Fibroblast of lung (primary cell): ENCODE results near the gene NKX1-2. TPM values are rescaled to one million over a fixed set of nuclear protein-coding genes. Genes with fewer than 3 reads are reported as not detected.
A peak's percentile ranks its signal among the peaks of the same experiment; 100 is the strongest.

Experiments
- DNase-seq, 2 donors: peaks; one replicate each; pipeline versions ENCODE4 v3.0.0 to v3.0.0-alpha.2; 2010; ENCODE audit warnings: low read depth in 2 of 2
- H2AFZ ChIP-seq: 2 replicates; pipeline ENCODE4 v1.5.1; 2012; ENCODE audit warnings: low read length, control low read depth, inconsistent platforms
- H3K27ac ChIP-seq: 2 replicates; pipeline ENCODE4 v1.5.1; 2011; ENCODE audit warnings: low read length, control low read depth; ENCODE audit not compliant: insufficient read depth
- H3K27me3 ChIP-seq: 2 replicates; pipeline ENCODE4 v1.5.1; 2011; ENCODE audit warnings: mild to moderate bottlenecking, low read length; ENCODE audit not compliant: control insufficient read depth, insufficient read depth
- H3K36me3 ChIP-seq: 2 replicates; pipeline ENCODE4 v1.5.1; 2011; ENCODE audit warnings: low read length; ENCODE audit not compliant: control insufficient read depth, insufficient read depth
- H3K4me1 ChIP-seq: 2 replicates; pipeline ENCODE4 v1.5.1; 2011; ENCODE audit warnings: low read length; ENCODE audit not compliant: control insufficient read depth, insufficient read depth; ENCODE audit errors: extremely low read depth
- H3K4me2 ChIP-seq: 2 replicates; pipeline ENCODE4 v1.5.1; 2011; ENCODE audit warnings: low read length, control low read depth; ENCODE audit not compliant: insufficient read depth; ENCODE audit errors: extremely low read depth
- H3K4me3 ChIP-seq, 4 experiments: fragments of 200-600 bp in 1 of 4; sonication (generic) in 1 of 4; replicated peaks in 1 of 4; 2 replicates each; pipeline ENCODE4 v1.5.1; 2011 to 2016; ENCODE audit warnings: low read length in 4 of 4, low read depth in 3 of 4, mild to moderate bottlenecking in 3 of 4, control low read depth in 2 of 4, inconsistent platforms in 1 of 4, mixed read lengths in 1 of 4; ENCODE audit not compliant: insufficient read depth in 1 of 4; ENCODE audit errors: control extremely low read depth in 1 of 4
- H3K79me2 ChIP-seq: 2 replicates; pipeline ENCODE4 v1.5.1; 2012; ENCODE audit warnings: mild to moderate bottlenecking, low read length, inconsistent platforms; ENCODE audit not compliant: control insufficient read depth, insufficient read depth
- H3K9ac ChIP-seq: 2 replicates; pipeline ENCODE4 v1.5.1; 2011; ENCODE audit warnings: mild to moderate bottlenecking, low read length, control low read depth; ENCODE audit not compliant: insufficient read depth
- H3K9me3 ChIP-seq: 2 replicates; pipeline ENCODE4 v1.5.1; 2012; ENCODE audit warnings: low read depth, low read length; ENCODE audit not compliant: control insufficient read depth, insufficient read depth
- H4K20me1 ChIP-seq: 2 replicates; pipeline ENCODE4 v1.5.1; 2011; ENCODE audit warnings: low read length; ENCODE audit not compliant: control insufficient read depth, insufficient read depth; ENCODE audit errors: extremely low read depth
- EZH2 ChIP-seq: IDR thresholded peaks from 2 replicates; pipeline ENCODE4 v1.5.1; 2012; ENCODE audit warnings: low read length, control low read depth, mild to moderate bottlenecking; ENCODE audit errors: missing control alignments
- polyA plus RNA-seq, 2 donors: library from polyadenylated mRNA; depleted of rRNA in 1 of 2; stranded (reverse) in 1 of 2; unstranded in 1 of 2; fragments of >200 nt; gene quantifications; 2 replicates each; pipeline ENCODE4 v1.2.1, GENCODE V29; 2011 to 2012; ENCODE audit warnings: missing spikeins in 1 of 2
- total RNA-seq: library from RNA; depleted of rRNA; stranded (reverse); fragments of >200 nt; gene quantifications from 2 replicates; pipeline ENCODE4 v1.2.1, GENCODE V29; 2014
- TF ChIP-seq, protein P1 (sequence below), 2 donors: IDR thresholded peaks in 1 of 2; conservative IDR thresholded peaks in 1 of 2; 1 replicate in 1 of 2; 2 replicates in 1 of 2; pipeline ENCODE4 v1.5.1; 2011 to 2012; ENCODE audit warnings: low read length in 2 of 2, control low read depth in 1 of 2, inconsistent platforms in 1 of 2, low read depth in 1 of 2, mild to moderate bottlenecking in 1 of 2

Gene NKX1-2
- total and polyA plus RNA-seq, 2 donors (not counting 1 experiment from before 2014, with no cell fraction given), result not detected

DNA sequence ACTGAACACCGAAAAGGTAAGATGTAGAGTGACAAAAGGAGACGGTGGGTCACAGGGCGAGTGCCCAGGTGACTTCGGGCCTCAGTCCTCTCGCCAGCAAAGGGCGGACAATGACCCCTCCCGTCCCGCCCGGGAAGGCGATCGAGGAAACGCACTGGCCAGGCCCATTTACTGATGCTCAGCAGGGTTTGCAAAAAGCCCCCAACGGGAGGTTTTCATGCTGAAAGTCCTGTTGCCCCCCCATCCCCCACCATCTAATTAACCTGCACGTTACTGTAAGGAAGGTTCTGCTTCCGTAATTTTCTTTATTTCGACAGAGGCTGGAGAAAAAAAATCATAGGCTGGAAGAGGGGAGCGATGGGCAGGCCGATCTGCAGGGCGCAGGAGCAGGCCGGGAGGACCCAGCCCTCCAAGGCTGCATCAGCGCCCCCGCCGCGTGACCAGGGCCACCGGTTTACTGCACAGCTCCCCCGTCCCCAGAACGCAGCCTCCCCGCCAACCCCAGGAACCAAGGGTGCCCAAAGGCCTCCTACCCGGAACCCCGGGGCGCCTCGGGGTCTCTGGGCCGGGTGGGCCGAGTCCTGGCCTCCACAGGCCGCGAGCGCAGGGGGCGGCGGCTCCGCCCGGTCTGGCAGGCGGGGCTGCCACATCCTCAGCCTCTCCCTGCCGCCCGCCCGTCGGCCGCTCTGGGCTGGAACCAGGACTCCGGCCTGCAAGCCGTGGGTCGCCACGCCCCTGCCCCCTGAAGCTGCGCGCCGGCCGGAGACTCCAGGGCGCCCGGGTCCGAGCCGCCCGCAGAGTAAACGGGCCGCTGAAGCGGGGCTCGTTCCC lies 31.7 kb downstream of the NKX1-2 start:
- DNase-seq, result peak; percentile 62 to 68
- peaks cover 8% of the 10 kb centered on the region for H3K27me3 ChIP-seq
- H3K4me1 ChIP-seq, result no peaks in the 10 kb centered on the region
- H3K36me3 ChIP-seq, result no peaks in the 10 kb centered on the region
- peak overlapping the region; percentile 81 for H3K9ac ChIP-seq
- H3K4me2 ChIP-seq, result peak overlapping the region; percentile 94
- H3K9me3 ChIP-seq, result no peaks in the 10 kb centered on the region
- no peaks in the 10 kb centered on the region for H4K20me1 ChIP-seq
- peak overlapping the region; percentile 29 for H2AFZ ChIP-seq
- peaks cover 33% of the 10 kb centered on the region for H3K79me2 ChIP-seq
- peak overlapping the region; percentile 84 for H3K27ac ChIP-seq
- TF ChIP-seq, protein P1, sequence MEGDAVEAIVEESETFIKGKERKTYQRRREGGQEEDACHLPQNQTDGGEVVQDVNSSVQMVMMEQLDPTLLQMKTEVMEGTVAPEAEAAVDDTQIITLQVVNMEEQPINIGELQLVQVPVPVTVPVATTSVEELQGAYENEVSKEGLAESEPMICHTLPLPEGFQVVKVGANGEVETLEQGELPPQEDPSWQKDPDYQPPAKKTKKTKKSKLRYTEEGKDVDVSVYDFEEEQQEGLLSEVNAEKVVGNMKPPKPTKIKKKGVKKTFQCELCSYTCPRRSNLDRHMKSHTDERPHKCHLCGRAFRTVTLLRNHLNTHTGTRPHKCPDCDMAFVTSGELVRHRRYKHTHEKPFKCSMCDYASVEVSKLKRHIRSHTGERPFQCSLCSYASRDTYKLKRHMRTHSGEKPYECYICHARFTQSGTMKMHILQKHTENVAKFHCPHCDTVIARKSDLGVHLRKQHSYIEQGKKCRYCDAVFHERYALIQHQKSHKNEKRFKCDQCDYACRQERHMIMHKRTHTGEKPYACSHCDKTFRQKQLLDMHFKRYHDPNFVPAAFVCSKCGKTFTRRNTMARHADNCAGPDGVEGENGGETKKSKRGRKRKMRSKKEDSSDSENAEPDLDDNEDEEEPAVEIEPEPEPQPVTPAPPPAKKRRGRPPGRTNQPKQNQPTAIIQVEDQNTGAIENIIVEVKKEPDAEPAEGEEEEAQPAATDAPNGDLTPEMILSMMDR (conservative IDR thresholded peaks at IDR 0.05 in 1 of 2, IDR thresholded peaks at IDR 0.05 in 1 of 2; ENCODE audit: low read depth in 1 of 2, low read length in 2 of 2), result no peak
- TF ChIP-seq EZH2, result no peak
- peak overlapping the region; percentile 76 to 87 (median 82) for H3K4me3 ChIP-seq

DNA sequence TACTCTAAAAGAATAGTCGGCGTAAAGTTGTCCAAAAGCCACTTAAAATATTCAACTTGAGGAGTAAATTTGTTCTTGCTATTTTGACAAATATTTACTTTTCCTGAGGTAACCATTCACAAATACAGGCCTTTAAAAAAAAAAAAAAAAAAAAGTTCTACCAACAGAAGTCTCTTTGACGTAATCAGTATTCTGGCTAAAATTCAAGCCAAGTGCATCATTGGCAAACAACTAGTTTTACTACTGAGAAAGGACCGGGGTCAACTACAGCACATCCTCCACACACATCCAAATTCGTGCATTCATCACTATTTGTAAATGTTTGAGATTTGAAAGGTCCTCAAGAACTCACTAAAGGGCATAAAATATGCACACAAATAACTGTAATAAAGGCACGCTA lies 33.1 kb downstream of the NKX1-2 start:
- peaks cover 40% of the 10 kb centered on the region for H3K79me2 ChIP-seq

DNA sequence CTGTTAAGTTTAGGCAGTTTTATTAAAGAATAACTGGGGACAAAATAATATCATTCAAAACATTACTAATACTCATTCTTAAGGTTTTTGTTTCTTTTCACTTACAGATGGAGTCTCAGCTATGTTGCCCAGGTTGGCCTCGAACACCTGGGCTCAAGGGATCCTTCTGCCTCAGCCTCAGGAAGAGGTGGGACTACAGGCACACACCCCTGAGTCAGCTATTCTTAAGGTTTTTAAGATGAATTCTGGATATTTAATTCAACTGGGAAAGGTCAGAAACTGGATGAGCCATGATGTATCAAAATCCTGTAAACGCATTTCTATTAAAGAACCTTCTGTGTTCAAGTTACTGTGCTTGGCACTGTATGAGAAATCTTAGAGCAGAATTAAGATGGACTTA lies 34.6 kb downstream of the NKX1-2 start:
- Histone ChIP-seq H3K4me1 (no peaks in the 10 kb centered on the region), H3K9me3 (no peaks in the 10 kb centered on the region), H3K27ac (no peak overlapping the region), H3K27me3 (peaks cover under 1% of the 10 kb centered on the region), H2AFZ (no peak overlapping the region), H3K4me2 (no peak overlapping the region), H3K79me2 (peaks cover 42% of the 10 kb centered on the region), H3K36me3 (peaks cover 2% of the 10 kb centered on the region), H3K4me3 (no peak overlapping the region), H3K9ac (no peak overlapping the region), H4K20me1 (no peaks in the 10 kb centered on the region)
- no peak for DNase-seq
- no peak for TF ChIP-seq EZH2
- TF ChIP-seq, protein P1 (conservative IDR thresholded peaks at IDR 0.05 in 1 of 2, IDR thresholded peaks at IDR 0.05 in 1 of 2; ENCODE audit: low read depth in 1 of 2, low read length in 2 of 2), result no peak

More for the DNA sequence above, 33.1 kb downstream of the NKX1-2 start:
- H3K27ac ChIP-seq, result no peak overlapping the region
- peak overlapping the region in 2 of 4 experiments; percentile 28 to 84 for H3K4me3 ChIP-seq
- peak overlapping the region; percentile 94 for H3K4me2 ChIP-seq
- H3K9ac ChIP-seq, result no peak overlapping the region
- no peaks in the 10 kb centered on the region for H3K36me3 ChIP-seq
- peaks cover 2% of the 10 kb centered on the region for H3K27me3 ChIP-seq
- no peaks in the 10 kb centered on the region for H3K9me3 ChIP-seq
- no peaks in the 10 kb centered on the region for H3K4me1 ChIP-seq
- no peak overlapping the region for H2AFZ ChIP-seq
- no peak for TF ChIP-seq EZH2
- TF ChIP-seq, protein P1 (conservative IDR thresholded peaks at IDR 0.05 in 1 of 2, IDR thresholded peaks at IDR 0.05 in 1 of 2; ENCODE audit: low read depth in 1 of 2, low read length in 2 of 2), result no peak
- DNase-seq, result peak; percentile 57 to 73
- H4K20me1 ChIP-seq, result no peaks in the 10 kb centered on the region
